Hepatocyte (in vitro differentiated cells): Measurements from ENCODE around the gene KLHL26. TPM values are rescaled to one million over a fixed set of nuclear protein-coding genes. Genes with fewer than 3 reads are reported as not detected.

Source experiments
- DNase-seq: peaks from one replicate; pipeline ENCODE4 v3.0.0-alpha.2; 2016; ENCODE audit warnings: low spot score
- H2AFZ ChIP-seq: fragments of 200-600 bp; sonication (generic); 2 replicates; pipeline ENCODE4 v1.6.0; 2016; ENCODE audit warnings: antibody characterized with exemption, mild to moderate bottlenecking
- H3K27ac ChIP-seq: fragments of 200-600 bp; sonication (generic); 2 replicates; pipeline ENCODE4 v1.5.1; 2016; ENCODE audit warnings: mild to moderate bottlenecking
- H3K27me3 ChIP-seq: fragments of 200-600 bp; sonication (generic); 2 replicates; pipeline ENCODE4 v1.6.1; 2016
- H3K36me3 ChIP-seq: fragments of 200-600 bp; sonication (generic); replicated peaks from 2 replicates; pipeline ENCODE4 v1.5.1; 2016; ENCODE audit warnings: low read depth; ENCODE audit not compliant: insufficient read depth
- H3K4me1 ChIP-seq: fragments of 200-600 bp; sonication (generic); 2 replicates; pipeline ENCODE4 v1.5.1; 2016; ENCODE audit warnings: mild to moderate bottlenecking, moderate library complexity; ENCODE audit not compliant: insufficient read depth
- H3K4me2 ChIP-seq: fragments of 200-600 bp; sonication (generic); 2 replicates; pipeline ENCODE4 v1.6.0; 2016
- H3K4me3 ChIP-seq: fragments of 200-600 bp; sonication (generic); 2 replicates; pipeline ENCODE4 v1.5.1; 2016; ENCODE audit warnings: mild to moderate bottlenecking
- H3K79me2 ChIP-seq: fragments of 200-600 bp; sonication (generic); 2 replicates; pipeline ENCODE4 v1.6.0; 2017; ENCODE audit warnings: mild to moderate bottlenecking
- H3K9me2 ChIP-seq: fragments of 200-600 bp; sonication (generic); replicated peaks from 2 replicates; pipeline ENCODE4 v1.6.0; 2017; ENCODE audit warnings: mild to moderate bottlenecking; ENCODE audit not compliant: insufficient read depth
- H3K9me3 ChIP-seq: fragments of 200-600 bp; sonication (generic); 2 replicates; pipeline ENCODE4 v1.5.1; 2016; ENCODE audit warnings: low read depth, mild to moderate bottlenecking
- H4K20me1 ChIP-seq: fragments of 200-600 bp; sonication (generic); 2 replicates; pipeline ENCODE4 v1.6.0; 2016; ENCODE audit warnings: mild to moderate bottlenecking; ENCODE audit not compliant: insufficient read depth, poor library complexity, severe bottlenecking
- CTCF ChIP-seq: fragments of 200-600 bp; sonication (generic); IDR thresholded peaks from 2 replicates; pipeline ENCODE4 v1.5.1; 2016; ENCODE audit warnings: antibody characterized with exemption, mild to moderate bottlenecking; ENCODE audit not compliant: poor library complexity
- EZH2 ChIP-seq: fragments of 200-600 bp; sonication (generic); IDR thresholded peaks from 2 replicates; pipeline ENCODE4 v1.6.1; 2016; ENCODE audit warnings: antibody characterized with exemption, mild to moderate bottlenecking, borderline replicate concordance
- EZH2phosphoT487 ChIP-seq: fragments of 200-600 bp; sonication (generic); IDR thresholded peaks from one replicate; pipeline ENCODE4 v1.6.1; 2018; ENCODE audit warnings: antibody characterized with exemption, mild to moderate bottlenecking, low read depth, moderate library complexity; ENCODE audit not compliant: unreplicated experiment, severe bottlenecking
- WGBS: methylation state at CpG from one replicate; pipeline ENCODE4 v1.1.6; 2016; ENCODE audit warnings: low lambda C conversion rate; ENCODE audit errors: missing lambda C conversion rate; 5-methylcytosine and 5-hydroxymethylcytosine counted together
- polyA plus RNA-seq: library from polyadenylated mRNA; unstranded; fragments of >200 nt; fragmentation: Nextera tagmentation; extraction: Ambion mirVana; gene quantifications from 2 replicates; pipeline ENCODE4 v1.2.1, GENCODE V29; 2016
- total RNA-seq: library from RNA; depleted of rRNA; stranded (reverse); fragments of >200 nt; gene quantifications from 2 replicates; pipeline ENCODE4 v1.2.3, GENCODE V29; 2014

KLHL26 gene
- total and polyA plus RNA-seq, 2 experiments from 2014 or later: 5.0 to 7.6 TPM

- WGBS: 97% methylated on average over 5 of the region's 5 CpGs
- Histone ChIP-seq H3K4me1 (peaks cover 19% of the 10 kb centered on the region), H2AFZ (no peak overlapping the region), H3K36me3 (no peaks in the 10 kb centered on the region), H3K27me3 (no peaks in the 10 kb centered on the region), H3K4me3 (no peak overlapping the region), H3K27ac (no peak overlapping the region), H3K9me2 (no peaks in the 10 kb centered on the region), H4K20me1 (no peaks in the 10 kb centered on the region), H3K4me2 (no peak overlapping the region), H3K9me3 (no peaks in the 10 kb centered on the region), H3K79me2 (no peaks in the 10 kb centered on the region)
- no peak for TF ChIP-seq EZH2phosphoT487
- TF ChIP-seq EZH2: no peak
- no peak for TF ChIP-seq CTCF
- no peak for DNase-seq
Observed at GRCh38 chr19:18666784-18667183, 30.0 kb downstream of the KLHL26 start.

- TF ChIP-seq EZH2: no peak
- TF ChIP-seq EZH2phosphoT487: no peak
- TF ChIP-seq CTCF: no peak
- H3K9me2 ChIP-seq: no peaks in the 10 kb centered on the region
- 96% methylated on average over 54 of the region's 55 CpGs for WGBS
- H3K27me3 ChIP-seq: no peaks in the 10 kb centered on the region
- no peaks in the 10 kb centered on the region for H3K36me3 ChIP-seq
- no peaks in the 10 kb centered on the region for H4K20me1 ChIP-seq
- DNase-seq: no peak
- peaks cover 28% of the 10 kb centered on the region for H3K4me1 ChIP-seq
- no peaks in the 10 kb centered on the region for H3K79me2 ChIP-seq
- no peak overlapping the region for H3K4me2 ChIP-seq
- H3K9me3 ChIP-seq: no peaks in the 10 kb centered on the region
- no peak overlapping the region for H3K27ac ChIP-seq
- no peak overlapping the region for H3K4me3 ChIP-seq
- no peak overlapping the region for H2AFZ ChIP-seq
Observed at GRCh38 chr19:18667531-18668251, 30.9 kb downstream of the KLHL26 start.

- Histone ChIP-seq H2AFZ (no peak overlapping the region), H4K20me1 (no peaks in the 10 kb centered on the region), H3K9me3 (no peaks in the 10 kb centered on the region), H3K27me3 (no peaks in the 10 kb centered on the region), H3K9me2 (no peaks in the 10 kb centered on the region), H3K27ac (no peak overlapping the region), H3K79me2 (no peaks in the 10 kb centered on the region), H3K4me2 (no peak overlapping the region), H3K4me3 (no peak overlapping the region), H3K36me3 (no peaks in the 10 kb centered on the region), H3K4me1 (peaks cover 30% of the 10 kb centered on the region)
- no peak for TF ChIP-seq CTCF
- TF ChIP-seq EZH2phosphoT487: no peak
- no peak for TF ChIP-seq EZH2
- WGBS: 98% methylated on average over 36 of the region's 38 CpGs
- no peak for DNase-seq
Observed at GRCh38 chr19:18668252-18668631, 31.4 kb downstream of the KLHL26 start.
